ENCODE results near the gene AMOT. TPM values are rescaled to one million over a fixed set of nuclear protein-coding genes. Genes with fewer than 3 reads are reported as not detected.

Gene AMOT
- total RNA-seq, 1 donor from 2014 or later = 3.9 TPM

GRCh38 chrX:112830540-112830939 is 10.1 kb downstream of the AMOT start:
- Histone ChIP-seq H3K4me1 (no peaks in the 10 kb centered on the region), H3K4me3 (no peak overlapping the region), H3K27me3 (no peaks in the 10 kb centered on the region), H3K27ac (no peak overlapping the region), H3K9me3 (no peaks in the 10 kb centered on the region), H3K36me3 (no peaks in the 10 kb centered on the region)
- no peak for DNase-seq (ENCODE audit: low spot score in 2 of 2)
- intact Hi-C loops (cut with DNase I) = no loop called here
- no peak for TF ChIP-seq CTCF (IDR thresholded peaks at IDR 0.05)

- intact Hi-C loops (cut with DNase I) = no loop called here
- TF ChIP-seq CTCF (IDR thresholded peaks at IDR 0.05) = no peak
- Histone ChIP-seq H3K36me3 (no peaks in the 10 kb centered on the region), H3K27me3 (no peaks in the 10 kb centered on the region), H3K9me3 (no peaks in the 10 kb centered on the region), H3K4me1 (no peaks in the 10 kb centered on the region), H3K27ac (no peak overlapping the region), H3K4me3 (no peak overlapping the region)
- DNase-seq (ENCODE audit: low spot score in 2 of 2) = no peak
Measured at GRCh38 chrX:112827292-112827903, 13.2 kb downstream of the AMOT start.

GRCh38 chrX:112826023-112826422 is 14.6 kb downstream of the AMOT start:
- no peaks in the 10 kb centered on the region for H3K36me3 ChIP-seq
- H3K27ac ChIP-seq = no peak overlapping the region
- intact Hi-C loops (cut with DNase I) = no loop called here
- no peaks in the 10 kb centered on the region for H3K27me3 ChIP-seq
- no peak for TF ChIP-seq CTCF (IDR thresholded peaks at IDR 0.05)
- H3K9me3 ChIP-seq = no peaks in the 10 kb centered on the region
- DNase-seq (ENCODE audit: low spot score in 2 of 2) = no peak
- no peaks in the 10 kb centered on the region for H3K4me1 ChIP-seq
- H3K4me3 ChIP-seq = no peak overlapping the region

GRCh38 chrX:112822892-112823291 is 17.7 kb downstream of the AMOT start:
- no peak overlapping the region for H3K4me3 ChIP-seq
- no peaks in the 10 kb centered on the region for H3K27me3 ChIP-seq
- no peak overlapping the region for H3K27ac ChIP-seq
- no peaks in the 10 kb centered on the region for H3K9me3 ChIP-seq
- DNase-seq (ENCODE audit: low spot score in 2 of 2) = no peak
- H3K36me3 ChIP-seq = no peaks in the 10 kb centered on the region
- intact Hi-C loops (cut with DNase I) = no loop called here
- H3K4me1 ChIP-seq = no peaks in the 10 kb centered on the region
- TF ChIP-seq CTCF (IDR thresholded peaks at IDR 0.05) = no peak

GRCh38 chrX:112820364-112821268 is 20.0 kb downstream of the AMOT start:
- Histone ChIP-seq H3K4me1 (no peaks in the 10 kb centered on the region), H3K27ac (no peak overlapping the region), H3K27me3 (no peaks in the 10 kb centered on the region), H3K9me3 (no peaks in the 10 kb centered on the region), H3K4me3 (no peak overlapping the region), H3K36me3 (no peaks in the 10 kb centered on the region)
- DNase-seq (ENCODE audit: low spot score in 2 of 2) = no peak
- no peak for TF ChIP-seq CTCF (IDR thresholded peaks at IDR 0.05)
- intact Hi-C loops (cut with DNase I) = no loop called here

All from ascending aorta (tissue), 2 donors.